Spinal cord (tissue), 10 donors: Measurements from ENCODE around the gene GPR37. TPM values are rescaled to one million over a fixed set of nuclear protein-coding genes. Genes with fewer than 3 reads are reported as not detected.

Experiments
- DNase-seq, 6 donors: peaks; one replicate each; pipeline versions ENCODE4 v3.0.0 to v3.0.0-alpha.2; 2013 to 2015; ENCODE audit warnings: low spot score in 6 of 6, low read depth in 4 of 6
- H3K27ac ChIP-seq: one replicate; pipeline ENCODE4 v1.5.1; 2013; ENCODE audit warnings: low read depth, low read length, control low read depth
- H3K27me3 ChIP-seq: one replicate; pipeline ENCODE4 v1.6.1; 2013; ENCODE audit warnings: low read length; ENCODE audit not compliant: control insufficient read depth, insufficient read depth
- H3K36me3 ChIP-seq: one replicate; pipeline ENCODE4 v1.6.1; 2013; ENCODE audit warnings: low read length; ENCODE audit not compliant: control insufficient read depth, insufficient read depth
- H3K4me1 ChIP-seq: one replicate; pipeline ENCODE4 v1.6.1; 2013; ENCODE audit warnings: low read length; ENCODE audit not compliant: control insufficient read depth, insufficient read depth
- H3K4me3 ChIP-seq: one replicate; pipeline ENCODE4 v1.5.1; 2013; ENCODE audit warnings: low read depth, low read length, control low read depth
- H3K9me3 ChIP-seq: one replicate; pipeline ENCODE4 v1.6.1; 2013; ENCODE audit warnings: low read length; ENCODE audit not compliant: control insufficient read depth, insufficient read depth
- WGBS: methylation state at CpG from one replicate; pipeline ENCODE4 v1.1.5; 2013; ENCODE audit warnings: missing lambda C conversion rate; ENCODE audit not compliant: insufficient coverage; 5-methylcytosine and 5-hydroxymethylcytosine counted together
- long read RNA-seq, 4 donors: transcript quantifications; one replicate each; lab custom pipeline, GENCODE V29; 2026
- polyA plus RNA-seq, 2 donors: library from polyadenylated mRNA; unstranded; fragments of 120-200 nt; gene quantifications; one replicate each; pipeline ENCODE4 v1.2.1, GENCODE V29; 2013; ENCODE audit not compliant: insufficient read length in 2 of 2
- total RNA-seq, 2 donors: library from RNA; depleted of rRNA in 1 of 2; stranded (reverse); fragments of 120-200 nt in 1 of 2; fragments of >200 nt in 1 of 2; gene quantifications; one replicate each; pipeline versions ENCODE4 v1.2.3 to v1.2.4, GENCODE V29; 2013 to 2014
- donor health status: healthy.

GPR37 gene, protein sequence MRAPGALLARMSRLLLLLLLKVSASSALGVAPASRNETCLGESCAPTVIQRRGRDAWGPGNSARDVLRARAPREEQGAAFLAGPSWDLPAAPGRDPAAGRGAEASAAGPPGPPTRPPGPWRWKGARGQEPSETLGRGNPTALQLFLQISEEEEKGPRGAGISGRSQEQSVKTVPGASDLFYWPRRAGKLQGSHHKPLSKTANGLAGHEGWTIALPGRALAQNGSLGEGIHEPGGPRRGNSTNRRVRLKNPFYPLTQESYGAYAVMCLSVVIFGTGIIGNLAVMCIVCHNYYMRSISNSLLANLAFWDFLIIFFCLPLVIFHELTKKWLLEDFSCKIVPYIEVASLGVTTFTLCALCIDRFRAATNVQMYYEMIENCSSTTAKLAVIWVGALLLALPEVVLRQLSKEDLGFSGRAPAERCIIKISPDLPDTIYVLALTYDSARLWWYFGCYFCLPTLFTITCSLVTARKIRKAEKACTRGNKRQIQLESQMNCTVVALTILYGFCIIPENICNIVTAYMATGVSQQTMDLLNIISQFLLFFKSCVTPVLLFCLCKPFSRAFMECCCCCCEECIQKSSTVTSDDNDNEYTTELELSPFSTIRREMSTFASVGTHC
- total RNA-seq = 10 to 100 TPM; 14.1 to 38.8 TPM
- polyA plus RNA-seq = 10 to 100 TPM; 19.3 to 26.3 TPM
- long read RNA-seq, donor 1, transcript GPR37-201 (2 exons, 3,021 nt) = major isoform, 19 of 19 reads
- long read RNA-seq, donor 1, partial matches to known transcripts = 0 of 19 reads
- long read RNA-seq, donor 1, other reads (novel, unspliced or antisense) = 0 of 19 reads
- long read RNA-seq, donor 2, partial matches to known transcripts = 0 of 4 reads
- long read RNA-seq, donor 2, other reads (novel, unspliced or antisense) = 0 of 4 reads
- long read RNA-seq, donor 3, transcript GPR37-201 (2 exons, 3,021 nt) = major isoform, 10 of 10 reads
- long read RNA-seq, donor 3, partial matches to known transcripts = 0 of 10 reads
- long read RNA-seq, donor 3, other reads (novel, unspliced or antisense) = 0 of 10 reads
- long read RNA-seq, donor 4, partial matches to known transcripts = 0 of 4 reads
- long read RNA-seq, donor 4, other reads (novel, unspliced or antisense) = 0 of 4 reads

- under 1% methylated on average over 53 of the region's 81 CpGs for WGBS
- Histone ChIP-seq H3K4me1 (peaks cover 18% of the 10 kb centered on the region), H3K9me3 (peaks cover 2% of the 10 kb centered on the region), H3K36me3 (no peaks in the 10 kb centered on the region), H3K27ac (peak within 1 kb of the TSS; percentile 29), H3K27me3 (peaks cover 27% of the 10 kb centered on the region), H3K4me3 (peak within 1 kb of the TSS; percentile 64)
- DNase-seq = peak in 3 of 6 donors; percentile 54 to 91 (median 89)
Measured at GRCh38 chr7:124765401-124766352, at the start of gene GPR37. TSS of gene GPR37 (minus strand) at chr7:124765792. CDS start at chr7:124764976, 816 bp downstream.

DNA sequence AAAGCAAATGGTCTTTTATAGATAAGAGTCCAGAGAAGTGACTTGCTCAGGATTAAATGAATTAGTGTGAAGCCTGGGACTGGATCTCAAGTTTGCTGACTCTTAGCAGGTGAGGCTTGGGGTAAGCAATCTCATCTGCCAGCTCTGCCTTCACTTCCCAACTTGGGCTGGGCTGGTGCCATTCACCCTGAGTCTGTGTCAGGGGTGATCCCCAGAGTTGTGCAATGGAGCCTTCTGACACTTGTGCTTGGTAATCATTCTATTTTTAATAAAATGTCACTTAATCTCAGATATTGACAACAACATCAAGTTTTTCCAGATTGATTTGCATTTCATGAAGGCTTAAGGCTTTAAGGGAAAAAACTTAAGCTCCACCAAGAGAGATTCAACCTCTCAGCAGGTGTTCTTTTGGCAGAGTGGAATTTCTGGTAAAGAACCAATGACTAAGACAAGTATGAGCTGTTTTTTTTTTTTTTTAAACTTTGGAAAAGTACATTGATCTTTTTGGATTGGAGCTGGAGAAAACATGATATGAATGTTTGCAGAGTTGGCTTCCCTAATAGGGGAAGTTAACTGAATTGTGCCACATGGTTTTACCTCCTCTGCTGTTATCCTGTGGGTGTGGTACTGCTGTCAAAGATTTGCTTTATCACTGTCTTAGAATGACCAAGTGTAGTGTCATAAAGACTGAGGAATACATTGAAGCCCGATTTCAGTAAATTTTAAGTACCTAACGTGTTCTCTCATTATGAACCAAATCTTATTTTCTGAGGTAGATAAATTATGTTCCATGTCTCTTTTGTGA lies 48.6 kb upstream of the GPR37 start:
- no peak overlapping the region for H3K27ac ChIP-seq
- no peaks in the 10 kb centered on the region for H3K27me3 ChIP-seq
- H3K36me3 ChIP-seq = no peaks in the 10 kb centered on the region
- H3K9me3 ChIP-seq = no peaks in the 10 kb centered on the region
- no CpG with 5 or more reads among the region's 2 CpGs for WGBS
- no peaks in the 10 kb centered on the region for H3K4me1 ChIP-seq
- DNase-seq = no peak
- H3K4me3 ChIP-seq = no peak overlapping the region

DNA sequence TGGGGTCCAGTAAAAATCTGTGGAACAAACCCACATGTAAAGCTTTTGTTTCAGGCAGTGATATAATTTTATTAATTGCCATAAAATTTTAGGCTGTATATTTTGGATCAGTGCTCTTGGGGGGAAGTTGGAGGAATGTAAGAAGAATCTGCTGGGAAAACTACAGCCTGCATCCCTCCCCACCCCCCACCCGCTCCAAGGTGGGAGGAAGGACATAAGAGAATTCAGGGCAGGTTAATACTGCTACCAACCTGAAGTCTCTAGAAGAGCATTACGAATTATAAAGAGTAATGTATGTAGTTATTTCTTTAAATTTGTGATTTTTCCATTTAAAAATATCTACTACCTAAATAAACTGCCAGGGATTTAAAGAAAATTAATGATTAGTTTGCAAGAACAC lies 47.2 kb upstream of the GPR37 start:
- Histone ChIP-seq H3K9me3 (no peaks in the 10 kb centered on the region), H3K4me1 (no peaks in the 10 kb centered on the region), H3K4me3 (no peak overlapping the region), H3K27me3 (no peaks in the 10 kb centered on the region), H3K36me3 (no peaks in the 10 kb centered on the region), H3K27ac (no peak overlapping the region)
- DNase-seq = no peak
- WGBS = no CpG with 5 or more reads among the region's 2 CpGs

DNA sequence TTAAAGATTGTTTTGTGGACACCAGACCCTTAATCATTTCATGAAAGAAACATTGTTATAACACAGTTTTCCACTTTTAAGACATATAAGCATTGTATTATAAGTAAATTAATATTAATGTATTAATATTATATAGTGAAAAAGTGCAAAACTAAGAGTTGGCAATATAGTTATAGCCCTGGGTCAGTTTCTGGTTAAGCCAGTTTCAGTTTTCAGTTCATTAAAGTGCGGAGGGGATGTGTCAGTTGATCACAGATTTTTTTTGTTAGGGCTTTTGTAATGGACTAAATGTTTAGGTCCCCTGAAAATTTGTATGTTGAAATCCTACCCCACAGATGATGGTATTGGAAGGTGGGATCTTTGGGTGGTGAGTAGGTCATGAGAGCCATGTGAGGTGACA lies 45.7 kb upstream of the GPR37 start:
- no peaks in the 10 kb centered on the region for H3K36me3 ChIP-seq
- no peak overlapping the region for H3K4me3 ChIP-seq
- no peaks in the 10 kb centered on the region for H3K27me3 ChIP-seq
- H3K4me1 ChIP-seq = no peaks in the 10 kb centered on the region
- no peaks in the 10 kb centered on the region for H3K9me3 ChIP-seq
- WGBS = 100% methylated on average over 1 of the region's 1 CpG
- no peak overlapping the region for H3K27ac ChIP-seq
- DNase-seq = no peak

GRCh38 chr7:124810605-124811004 lies 45.0 kb upstream of the GPR37 start:
- no peaks in the 10 kb centered on the region for H3K4me1 ChIP-seq
- no CpG with 5 or more reads among the region's 3 CpGs for WGBS
- H3K4me3 ChIP-seq = no peak overlapping the region
- H3K9me3 ChIP-seq = no peaks in the 10 kb centered on the region
- DNase-seq = no peak
- H3K27me3 ChIP-seq = no peaks in the 10 kb centered on the region
- H3K36me3 ChIP-seq = no peaks in the 10 kb centered on the region
- no peak overlapping the region for H3K27ac ChIP-seq

DNA sequence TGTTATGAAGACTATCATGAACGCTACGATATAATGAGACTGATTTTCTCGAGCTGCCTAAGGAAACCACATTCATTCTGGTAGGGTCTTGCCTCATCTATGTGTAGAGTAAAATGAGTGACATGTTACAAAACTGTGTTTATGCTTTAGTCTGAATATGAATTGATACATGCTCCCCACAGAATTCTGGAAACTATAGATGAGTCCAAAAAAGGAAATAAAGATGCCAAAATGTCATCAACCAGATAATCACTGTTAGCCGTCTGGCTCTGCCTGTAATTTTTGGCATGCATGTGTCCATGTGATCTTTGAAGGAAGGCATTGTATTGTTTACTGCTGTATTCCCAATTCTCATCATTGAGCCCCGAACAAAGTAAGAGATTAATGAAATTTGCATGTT lies 42.6 kb upstream of the GPR37 start:
- Histone ChIP-seq H3K27me3 (no peaks in the 10 kb centered on the region), H3K9me3 (no peaks in the 10 kb centered on the region), H3K36me3 (no peaks in the 10 kb centered on the region), H3K4me3 (no peak overlapping the region), H3K27ac (no peak overlapping the region), H3K4me1 (no peaks in the 10 kb centered on the region)
- no CpG with 5 or more reads among the region's 5 CpGs for WGBS
- peak in 1 of 6 donors; percentile 54 for DNase-seq

DNA sequence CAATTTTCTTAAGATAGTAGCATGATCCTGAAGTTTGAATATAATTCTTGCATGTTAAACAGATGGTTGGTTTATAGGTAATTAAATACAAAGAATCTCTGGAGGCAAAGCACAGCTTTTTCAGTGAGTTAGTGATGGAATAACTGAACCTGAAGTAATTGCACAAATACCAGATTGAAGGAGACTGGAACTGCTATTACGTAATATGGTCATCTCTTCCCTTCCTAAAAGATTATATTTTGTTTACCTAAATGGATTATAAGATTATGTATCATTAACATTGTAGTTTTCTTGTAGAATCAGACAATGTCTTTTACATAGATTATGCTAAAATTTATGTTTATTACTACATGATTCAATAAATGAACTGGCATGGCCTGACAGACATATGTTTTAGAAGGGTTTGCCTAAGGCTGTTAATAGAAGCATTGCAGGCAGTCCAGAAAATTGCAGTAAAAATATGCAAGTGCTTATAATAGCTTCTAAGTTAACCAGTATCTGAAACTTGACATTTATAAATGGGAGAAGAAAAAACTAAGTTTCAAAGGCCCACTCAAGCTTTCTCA lies 35.8 kb upstream of the GPR37 start:
- H3K9me3 ChIP-seq = no peaks in the 10 kb centered on the region
- H3K4me3 ChIP-seq = no peak overlapping the region
- no peaks in the 10 kb centered on the region for H3K4me1 ChIP-seq
- no CpG with 5 or more reads among the region's 1 CpG for WGBS
- H3K27ac ChIP-seq = no peak overlapping the region
- H3K36me3 ChIP-seq = no peaks in the 10 kb centered on the region
- H3K27me3 ChIP-seq = no peaks in the 10 kb centered on the region
- DNase-seq = no peak

- 83% methylated on average over 1 of the region's 2 CpGs for WGBS
- Histone ChIP-seq H3K36me3 (no peaks in the 10 kb centered on the region), H3K27me3 (no peaks in the 10 kb centered on the region), H3K4me1 (no peaks in the 10 kb centered on the region), H3K4me3 (no peak overlapping the region), H3K27ac (no peak overlapping the region), H3K9me3 (no peaks in the 10 kb centered on the region)
- no peak for DNase-seq
Measured at GRCh38 chr7:124800386-124800785, 34.8 kb upstream of the GPR37 start.
